GM23338 (cell line): Measurements from ENCODE around the gene PHGDH.

ENCODE experiments used
- CREB1 ChIP-seq: fragments of 250-450 bp; sonication (Bioruptor Pico); IDR thresholded peaks from 2 replicates; pipeline ENCODE4 v1.5.0; 2020; ENCODE audit warnings: low read depth, mild to moderate bottlenecking, moderate library complexity
- ETS1 ChIP-seq: IDR thresholded peaks from 2 replicates; pipeline ENCODE4 v1.6.1; 2016; ENCODE audit warnings: antibody characterized with exemption
- EZH2 ChIP-seq: fragments of 200-600 bp; sonication (generic); IDR thresholded peaks from one replicate; pipeline ENCODE4 v1.8.0; 2017; ENCODE audit warnings: antibody characterized with exemption, mild to moderate bottlenecking, low read depth; ENCODE audit not compliant: unreplicated experiment
- EZH2phosphoT487 ChIP-seq: fragments of 200-600 bp; sonication (generic); IDR thresholded peaks from one replicate; pipeline ENCODE4 v1.8.1; 2018; ENCODE audit warnings: antibody characterized with exemption; ENCODE audit not compliant: unreplicated experiment
- JUNB ChIP-seq: IDR thresholded peaks from one replicate; pipeline ENCODE4 v1.6.1; 2016; ENCODE audit warnings: antibody characterized with exemption; ENCODE audit not compliant: unreplicated experiment
- NANOG ChIP-seq: IDR thresholded peaks from 2 replicates; pipeline ENCODE4 v1.6.1; 2016; ENCODE audit warnings: antibody characterized with exemption, borderline replicate concordance
- POLR2AphosphoS5 ChIP-seq: IDR thresholded peaks from 2 replicates; pipeline ENCODE4 v1.6.1; 2016; ENCODE audit warnings: antibody characterized with exemption, low read depth
- REST ChIP-seq: IDR thresholded peaks from one replicate; pipeline ENCODE4 v1.6.1; 2018; ENCODE audit warnings: antibody characterized with exemption; ENCODE audit not compliant: unreplicated experiment
- STAT1 ChIP-seq: IDR thresholded peaks from one replicate; pipeline ENCODE4 v1.6.1; 2016; ENCODE audit warnings: antibody characterized with exemption; ENCODE audit not compliant: unreplicated experiment
- ZNF114 ChIP-seq: fragments of 250-450 bp; sonication (Bioruptor Pico); IDR thresholded peaks from 2 replicates; pipeline ENCODE4 v1.5.0; 2020; ENCODE audit warnings: mild to moderate bottlenecking, moderate library complexity
- ZNF331 ChIP-seq: fragments of 250-450 bp; sonication (Bioruptor Pico); IDR thresholded peaks from 2 replicates; pipeline ENCODE4 v1.5.0; 2020; ENCODE audit warnings: low read depth, mild to moderate bottlenecking, moderate library complexity
- ZNF462 ChIP-seq: fragments of 250-450 bp; sonication (Bioruptor Pico); IDR thresholded peaks from 2 replicates; pipeline ENCODE4 v1.5.0; 2020; ENCODE audit warnings: mild to moderate bottlenecking, moderate library complexity
- TF ChIP-seq, protein P1 (sequence below), 2 experiments: fragments of 200-600 bp in 1 of 2; sonication (generic) in 1 of 2; conservative IDR thresholded peaks; 2 replicates each; pipeline versions ENCODE4 v1.5.1 to v1.6.1; 2016 to 2017; ENCODE audit warnings: antibody characterized with exemption in 2 of 2, low read depth in 2 of 2, mild to moderate bottlenecking in 2 of 2, moderate library complexity in 1 of 2

DNA sequence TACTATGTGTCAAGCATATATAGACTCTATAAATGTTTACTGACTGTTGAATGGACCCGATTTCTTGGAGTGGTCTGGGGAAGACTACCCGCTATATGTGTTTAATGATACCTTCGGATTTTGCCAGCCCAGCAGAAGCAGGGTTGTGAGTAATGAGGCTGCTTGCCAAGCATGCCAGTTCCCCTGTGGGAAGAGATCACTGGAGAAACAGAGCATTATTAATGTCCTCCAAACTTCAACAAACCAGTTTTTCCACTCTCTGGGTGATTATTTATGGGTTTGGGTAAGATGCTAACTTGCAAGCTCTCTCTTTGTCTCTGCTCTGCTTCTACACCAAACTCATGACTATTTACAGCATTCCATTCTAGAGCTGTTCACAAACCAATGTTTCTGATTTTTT lies 25.1 kb upstream of the PHGDH start:
- TF ChIP-seq, protein P1, sequence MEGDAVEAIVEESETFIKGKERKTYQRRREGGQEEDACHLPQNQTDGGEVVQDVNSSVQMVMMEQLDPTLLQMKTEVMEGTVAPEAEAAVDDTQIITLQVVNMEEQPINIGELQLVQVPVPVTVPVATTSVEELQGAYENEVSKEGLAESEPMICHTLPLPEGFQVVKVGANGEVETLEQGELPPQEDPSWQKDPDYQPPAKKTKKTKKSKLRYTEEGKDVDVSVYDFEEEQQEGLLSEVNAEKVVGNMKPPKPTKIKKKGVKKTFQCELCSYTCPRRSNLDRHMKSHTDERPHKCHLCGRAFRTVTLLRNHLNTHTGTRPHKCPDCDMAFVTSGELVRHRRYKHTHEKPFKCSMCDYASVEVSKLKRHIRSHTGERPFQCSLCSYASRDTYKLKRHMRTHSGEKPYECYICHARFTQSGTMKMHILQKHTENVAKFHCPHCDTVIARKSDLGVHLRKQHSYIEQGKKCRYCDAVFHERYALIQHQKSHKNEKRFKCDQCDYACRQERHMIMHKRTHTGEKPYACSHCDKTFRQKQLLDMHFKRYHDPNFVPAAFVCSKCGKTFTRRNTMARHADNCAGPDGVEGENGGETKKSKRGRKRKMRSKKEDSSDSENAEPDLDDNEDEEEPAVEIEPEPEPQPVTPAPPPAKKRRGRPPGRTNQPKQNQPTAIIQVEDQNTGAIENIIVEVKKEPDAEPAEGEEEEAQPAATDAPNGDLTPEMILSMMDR (conservative IDR thresholded peaks at IDR 0.05; ENCODE audit: low read depth in 2 of 2): no peak
- TF ChIP-seq REST (no peak), POLR2AphosphoS5 (no peak), CREB1 (CRISPR knock-in tag) (no peak), ETS1 (no peak), EZH2phosphoT487 (no peak), EZH2 (no peak), ZNF331 (CRISPR knock-in tag) (no peak), ZNF114 (no peak), JUNB (no peak), NANOG (no peak), STAT1 (no peak), ZNF462 (CRISPR knock-in tag) (no peak)
